Fibroblast of pulmonary artery (primary cell): ENCODE results near the gene DNAJB11.

Experiments
- DNase-seq: peaks from one replicate; pipeline ENCODE4 v3.0.0-alpha.2; 2010; ENCODE audit warnings: low read depth
- H3K4me3 ChIP-seq: replicated peaks from 2 replicates; pipeline ENCODE4 v1.5.1; 2011; ENCODE audit warnings: low read depth, mild to moderate bottlenecking, control low read depth, low read length, moderate library complexity
- CTCF ChIP-seq: IDR thresholded peaks from 2 replicates; pipeline ENCODE4 v1.5.1; 2011; ENCODE audit warnings: mild to moderate bottlenecking, control low read depth, low read length, inconsistent platforms; ENCODE audit errors: missing control alignments

Gene DNAJB11

GRCh38 chr3:186614266-186614596 lies 43.7 kb downstream of the DNAJB11 start:
- no peak overlapping the region for H3K4me3 ChIP-seq
- TF ChIP-seq CTCF: no peak
- DNase-seq: no peak

- peak; percentile 80 for DNase-seq
- H3K4me3 ChIP-seq: no peak overlapping the region
- peak; percentile 100 for TF ChIP-seq CTCF
Observed at GRCh38 chr3:186614597-186615483, 44.3 kb downstream of the DNAJB11 start.

- H3K4me3 ChIP-seq: no peak overlapping the region
- DNase-seq: no peak
- no peak for TF ChIP-seq CTCF
Observed at GRCh38 chr3:186616299-186616617, 45.7 kb downstream of the DNAJB11 start.

- peak overlapping the region; percentile 13 for H3K4me3 ChIP-seq
- peak; percentile 94 for TF ChIP-seq CTCF
- peak; percentile 96 for DNase-seq
Observed at GRCh38 chr3:186617036-186617946, 46.8 kb downstream of the DNAJB11 start.

- no peak overlapping the region for H3K4me3 ChIP-seq
- DNase-seq: no peak
- TF ChIP-seq CTCF: no peak
Observed at GRCh38 chr3:186618318-186618938, 47.9 kb downstream of the DNAJB11 start.

- DNase-seq: no peak
Observed at GRCh38 chr3:186619787-186620212, 49.3 kb downstream of the DNAJB11 start.

More at GRCh38 chr3:186619787-186620212, 49.3 kb downstream of the DNAJB11 start:
- no peak for TF ChIP-seq CTCF
- H3K4me3 ChIP-seq: no peak overlapping the region
